HG03135 (cell line): ENCODE results near the gene PAPOLA.
A peak's percentile ranks its signal among the peaks of the same experiment; 100 is the strongest.

Source experiments
- ATAC-seq: cut with Tn5 transposase; IDR thresholded peaks from one replicate; pipeline ENCODE4 v1.9.1; 2021; ENCODE audit warnings: mild to moderate bottlenecking, moderate library complexity; ENCODE audit not compliant: unreplicated experiment

The PAPOLA gene

DNA sequence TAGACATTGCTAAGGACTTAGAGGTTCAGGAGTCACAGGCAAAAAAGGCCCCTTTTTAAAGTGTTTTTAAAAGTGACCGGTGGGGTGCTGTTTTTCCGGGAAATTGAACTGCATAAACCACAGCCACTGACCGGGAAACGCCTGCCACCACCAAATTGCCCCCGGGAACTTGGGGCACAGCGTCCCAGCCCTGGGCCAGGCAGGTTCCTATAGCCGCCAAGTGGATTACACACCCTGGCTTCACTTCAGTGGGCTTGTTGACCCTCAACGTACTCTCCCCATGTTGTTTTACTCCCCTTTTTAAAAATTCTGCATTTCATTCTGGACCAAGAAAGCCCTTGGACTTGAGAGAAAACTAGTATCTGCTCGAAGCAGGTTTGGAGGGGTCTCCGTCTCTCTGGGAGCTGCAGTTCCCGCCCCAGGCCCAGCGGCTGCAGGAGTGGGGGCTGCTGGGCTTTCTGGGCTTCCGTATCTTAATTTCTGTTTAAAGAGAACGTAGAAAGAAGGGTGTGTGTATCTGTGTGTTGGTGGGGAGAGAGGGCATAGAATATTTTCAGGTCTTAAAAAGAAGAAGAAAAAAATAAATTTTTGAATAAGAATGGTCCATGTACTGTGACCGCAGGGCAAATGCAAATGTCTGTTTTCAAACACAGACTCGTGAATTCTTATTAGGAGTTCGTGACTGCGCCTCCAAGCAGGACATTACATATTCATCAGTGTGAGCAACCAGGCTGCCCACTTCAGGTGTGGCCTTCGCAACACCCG is 82.9 kb downstream of the PAPOLA start:
- no peak for ATAC-seq

DNA sequence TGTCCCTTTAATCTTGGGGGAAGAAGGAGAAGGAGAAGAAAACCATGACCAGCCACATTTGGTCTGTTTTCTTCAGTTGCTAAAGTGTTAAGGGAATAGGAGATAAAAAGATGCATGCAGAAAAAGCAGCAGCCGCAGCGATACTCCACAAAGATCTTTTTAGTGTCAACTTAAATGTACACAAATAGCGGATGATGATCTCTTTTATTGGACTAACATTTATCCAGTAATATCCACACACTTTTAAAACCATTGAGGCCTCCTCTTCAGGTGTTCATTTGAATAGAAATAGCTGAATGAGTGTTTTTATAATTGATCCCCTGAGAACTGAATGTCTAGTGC is 83.5 kb downstream of the PAPOLA start:
- no peak for ATAC-seq

DNA sequence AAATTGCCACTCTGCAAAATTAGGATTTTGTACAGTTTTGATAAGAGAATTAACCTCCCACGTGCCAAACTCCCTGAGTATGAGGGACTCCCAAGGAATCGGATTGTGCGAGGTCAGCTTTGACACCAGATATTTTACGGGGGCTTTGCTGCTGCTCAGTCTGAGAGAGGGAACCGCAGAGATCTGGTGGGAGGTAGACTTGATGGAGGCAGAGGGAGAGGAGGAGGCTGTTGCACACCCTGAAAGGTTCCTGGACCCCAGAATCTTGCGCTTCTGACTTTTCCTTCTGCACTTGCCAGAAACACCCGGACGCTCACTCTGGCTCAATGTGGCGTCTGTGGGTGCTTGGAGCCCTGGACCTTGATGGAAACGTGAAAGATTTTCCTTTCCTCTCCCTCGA is 83.9 kb downstream of the PAPOLA start:
- ATAC-seq = no peak

DNA sequence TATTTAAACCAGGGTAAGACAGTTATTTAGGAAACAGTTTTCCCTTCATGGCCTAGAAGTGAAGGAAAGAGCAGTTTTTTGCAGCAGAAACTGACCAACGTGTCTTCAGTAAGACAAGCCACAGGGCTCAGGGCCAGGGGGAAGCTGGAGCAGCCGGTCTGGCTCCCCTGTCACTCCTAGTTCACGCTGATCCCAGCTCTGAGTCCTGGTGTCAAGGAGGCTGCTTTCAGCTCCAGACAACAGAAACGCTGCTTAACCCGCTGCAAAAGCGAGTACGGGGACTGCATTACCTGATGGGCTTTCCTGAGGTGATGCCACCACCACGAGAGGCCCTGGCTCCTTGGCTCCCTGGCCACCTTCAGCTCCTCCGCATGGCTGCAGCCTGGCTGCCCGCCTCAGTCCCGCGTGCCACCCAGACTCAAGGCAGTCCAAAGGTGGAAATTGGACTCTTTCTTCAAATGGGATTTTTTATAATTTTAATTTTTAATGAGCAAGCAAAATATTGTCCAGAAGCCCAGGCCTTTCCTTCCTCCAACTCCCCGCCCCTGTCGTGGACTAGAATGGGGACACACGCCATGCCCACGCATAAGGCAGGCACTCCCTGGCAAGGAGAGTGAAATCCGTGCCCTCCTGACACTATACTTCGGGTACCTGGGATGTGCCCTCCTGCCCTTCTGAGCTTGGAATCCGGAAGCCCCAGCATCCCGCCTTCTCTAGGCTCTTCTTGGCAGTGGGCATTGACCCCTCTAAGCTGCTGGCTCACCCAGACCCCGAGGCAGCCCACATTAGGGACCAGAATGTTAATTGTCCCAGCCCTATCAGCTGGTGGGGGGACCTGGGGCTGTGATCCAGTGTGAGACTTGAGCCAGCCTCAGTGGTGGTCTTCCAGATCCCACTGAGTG is 85.0 kb downstream of the PAPOLA start:
- no peak for ATAC-seq

DNA sequence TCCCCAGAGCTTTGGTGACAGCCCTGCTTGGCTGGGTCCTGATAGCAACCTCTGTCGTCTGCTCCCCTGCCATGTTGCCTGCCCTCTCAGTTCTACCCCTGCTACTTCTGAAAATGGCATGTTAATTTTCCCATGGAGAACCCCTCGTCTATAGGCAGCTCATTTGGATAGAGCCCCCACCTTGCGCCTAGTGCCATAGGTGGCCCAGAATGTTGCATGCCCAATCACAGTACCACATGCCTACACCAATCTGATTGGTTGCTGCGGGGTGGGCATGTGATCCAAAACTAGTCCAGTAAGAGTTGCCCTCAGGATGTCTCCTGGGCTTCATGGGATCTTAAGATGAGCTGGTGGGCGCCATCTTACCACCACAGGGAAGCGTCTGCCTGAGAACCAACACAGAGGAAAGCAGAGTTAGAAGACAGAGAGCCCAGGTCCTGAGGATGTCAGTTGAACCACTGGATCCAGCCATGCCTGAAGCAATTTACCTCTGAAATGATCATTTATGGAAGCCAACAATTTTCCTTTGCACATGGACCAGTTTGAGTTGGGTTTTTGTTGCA is 85.7 kb downstream of the PAPOLA start:
- ATAC-seq = no peak

DNA sequence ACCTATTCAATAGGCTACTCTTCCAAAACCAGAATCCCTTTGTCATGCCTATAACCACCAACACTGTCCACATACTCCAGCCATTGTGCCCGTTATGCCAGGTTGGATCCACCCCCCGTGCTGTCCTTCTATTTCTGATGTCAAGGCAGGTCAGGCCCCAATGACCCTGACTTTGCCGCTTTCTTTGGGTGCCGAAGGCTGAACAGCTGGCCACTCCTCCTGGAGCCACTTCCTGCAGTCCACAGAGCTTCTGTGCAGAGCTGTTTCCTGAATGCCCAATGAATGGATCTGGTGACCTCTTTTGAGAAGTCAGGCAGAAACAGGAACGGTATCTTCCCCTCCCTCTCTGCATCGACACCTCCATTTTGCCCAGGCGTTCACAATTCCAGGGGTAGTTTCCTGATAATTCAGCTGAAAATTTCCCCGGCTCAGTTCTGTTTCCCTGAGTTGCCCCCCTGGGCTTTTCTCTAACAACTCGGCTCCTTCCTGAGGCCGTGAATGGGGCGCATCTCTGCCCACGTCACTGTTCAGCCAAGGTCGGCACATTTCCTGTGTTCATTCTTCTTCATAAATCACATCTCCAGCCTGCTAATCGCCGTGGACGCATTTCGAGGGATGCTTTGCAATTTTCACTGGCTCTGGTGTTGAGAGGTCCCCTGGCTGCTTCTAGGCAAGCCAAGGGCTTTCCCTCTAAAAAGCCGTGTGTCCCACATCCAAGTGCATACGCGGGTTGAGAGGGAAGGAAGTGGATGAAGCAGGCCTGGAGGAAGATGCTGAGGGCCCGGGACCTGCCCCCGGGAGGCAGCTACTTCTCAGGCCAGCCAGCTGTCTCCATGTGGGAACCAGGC is 86.5 kb downstream of the PAPOLA start:
- no peak for ATAC-seq

DNA sequence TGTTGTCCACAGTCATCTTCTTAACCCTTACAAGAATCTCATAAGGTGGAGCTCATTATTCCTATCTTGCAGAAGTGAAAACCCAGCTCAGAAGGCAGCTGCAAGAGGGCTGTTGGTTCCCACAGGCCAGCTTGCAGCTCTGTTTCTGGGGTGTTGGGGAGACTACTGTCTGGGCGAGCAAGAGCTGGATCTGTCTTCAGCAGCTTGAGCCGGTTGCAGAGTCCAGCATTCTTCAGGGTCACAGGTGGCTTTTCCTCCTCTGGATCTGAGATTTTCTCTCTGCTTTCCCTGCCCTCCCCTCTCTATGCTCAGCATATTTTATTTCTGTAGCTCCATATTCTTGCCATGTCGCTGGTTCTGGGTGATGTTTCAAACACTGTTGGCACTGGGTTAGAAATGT is 87.4 kb downstream of the PAPOLA start:
- ATAC-seq = no peak

DNA sequence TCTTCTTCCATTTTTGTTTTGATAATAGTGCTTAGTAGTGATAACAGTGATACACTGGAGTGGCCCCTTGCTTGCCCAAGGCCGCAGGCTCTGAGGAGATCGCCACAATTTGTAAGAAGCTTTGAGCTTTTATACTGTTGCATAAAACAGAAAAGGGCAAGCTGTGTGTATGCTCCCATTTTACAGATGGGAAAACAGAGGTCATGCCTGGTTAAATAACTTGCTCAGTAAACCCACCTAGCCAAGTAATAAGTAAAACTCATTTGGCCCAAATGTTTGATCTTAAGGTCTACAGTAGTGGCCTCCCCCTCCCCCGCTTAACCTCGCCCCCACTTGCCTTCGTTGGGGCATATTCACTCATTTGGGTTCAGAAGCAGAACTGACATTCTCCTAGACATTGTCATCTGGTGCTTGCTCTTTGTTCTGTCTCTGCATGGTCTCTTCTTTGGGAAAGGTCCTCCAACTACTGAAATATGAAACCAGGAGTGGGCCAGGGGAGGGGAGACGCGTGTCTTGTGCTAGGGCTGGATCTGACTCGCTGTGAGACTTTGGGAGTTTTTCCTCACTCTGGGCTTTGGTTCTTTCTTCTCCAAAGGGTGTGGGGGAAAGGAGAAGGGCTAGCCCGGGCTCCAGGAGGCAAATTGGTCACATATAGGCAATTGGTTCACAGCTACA is 88.1 kb downstream of the PAPOLA start:
- no peak for ATAC-seq

DNA sequence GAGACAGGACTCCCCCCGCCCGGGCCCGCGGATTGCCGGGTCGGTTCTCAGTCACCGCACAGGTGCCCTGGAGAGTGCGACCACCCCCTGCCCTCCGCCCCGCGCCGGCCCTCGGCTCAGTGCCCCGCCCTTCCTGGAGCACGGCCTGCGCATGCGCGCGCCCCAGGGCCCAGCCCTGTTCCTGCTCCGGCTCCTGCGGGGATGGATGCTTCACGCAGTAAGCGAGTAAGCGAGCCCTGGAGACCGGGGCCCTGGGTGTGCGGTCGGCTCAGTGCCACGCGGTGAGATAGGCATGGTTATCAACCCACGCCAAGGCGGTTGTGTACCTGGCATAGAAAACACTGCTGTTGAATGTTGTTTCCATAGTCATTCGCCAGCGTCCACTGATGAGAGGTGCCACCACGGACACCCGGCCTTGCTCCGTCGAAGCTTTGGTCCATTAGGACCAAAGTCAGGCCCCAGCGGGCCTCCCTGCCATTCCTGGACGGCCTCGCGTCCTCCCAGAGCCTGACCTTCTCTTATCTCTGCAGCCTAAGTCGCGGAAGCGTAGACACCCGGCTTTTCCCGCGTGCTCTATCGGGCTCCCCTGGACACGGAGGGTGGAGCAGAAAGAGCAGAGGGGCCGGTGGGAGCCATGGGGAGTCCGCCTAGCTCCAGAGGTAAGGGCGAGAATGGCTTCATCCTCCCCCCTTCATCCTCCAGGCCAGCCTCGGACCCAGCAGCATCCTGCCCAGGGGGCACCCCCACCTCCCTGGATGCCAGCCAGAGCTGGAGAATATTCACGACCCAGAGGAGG is 90.6 kb downstream of the PAPOLA start:
- ATAC-seq = peak; percentile 74

DNA sequence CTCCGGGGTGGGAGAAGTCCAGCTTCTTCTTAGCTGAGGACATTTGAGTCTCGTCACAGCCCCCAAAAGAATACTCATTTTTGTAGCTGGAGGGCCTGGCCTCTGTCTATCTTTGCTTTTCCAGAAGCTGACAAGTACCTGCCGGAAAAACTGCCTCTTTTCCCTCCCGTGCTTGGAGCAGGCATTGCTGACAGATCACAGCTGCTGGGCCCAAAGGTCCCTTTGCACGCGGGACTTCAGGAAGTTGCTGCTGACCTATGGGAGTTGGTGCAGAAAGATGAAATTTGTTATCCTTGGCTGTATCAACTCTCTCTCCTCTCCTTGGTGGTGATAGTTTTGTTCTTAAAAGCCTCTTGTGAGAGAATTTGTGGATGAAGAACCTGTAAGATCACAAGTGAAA is 92.8 kb downstream of the PAPOLA start:
- ATAC-seq = no peak

DNA sequence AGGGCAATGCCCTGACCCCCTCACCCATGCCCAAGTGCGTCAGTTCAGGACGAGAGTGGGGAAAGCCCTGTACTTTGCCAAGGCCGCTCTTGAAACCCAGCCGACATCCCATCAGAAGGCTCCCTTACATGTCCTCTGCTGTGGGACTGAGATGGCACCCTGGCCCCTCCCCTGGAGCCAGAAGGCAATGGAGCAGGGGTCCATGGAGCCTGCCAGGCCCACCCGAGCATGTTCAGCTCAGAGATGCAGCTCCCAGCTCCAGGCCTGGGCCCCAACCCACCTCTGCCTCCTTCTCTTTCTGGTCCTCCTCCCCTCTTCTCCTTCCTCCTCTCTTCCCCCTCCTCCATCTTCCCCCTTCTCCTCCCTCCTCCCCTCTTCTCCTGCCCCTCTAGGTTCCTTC is 95.5 kb downstream of the PAPOLA start:
- ATAC-seq = no peak

DNA sequence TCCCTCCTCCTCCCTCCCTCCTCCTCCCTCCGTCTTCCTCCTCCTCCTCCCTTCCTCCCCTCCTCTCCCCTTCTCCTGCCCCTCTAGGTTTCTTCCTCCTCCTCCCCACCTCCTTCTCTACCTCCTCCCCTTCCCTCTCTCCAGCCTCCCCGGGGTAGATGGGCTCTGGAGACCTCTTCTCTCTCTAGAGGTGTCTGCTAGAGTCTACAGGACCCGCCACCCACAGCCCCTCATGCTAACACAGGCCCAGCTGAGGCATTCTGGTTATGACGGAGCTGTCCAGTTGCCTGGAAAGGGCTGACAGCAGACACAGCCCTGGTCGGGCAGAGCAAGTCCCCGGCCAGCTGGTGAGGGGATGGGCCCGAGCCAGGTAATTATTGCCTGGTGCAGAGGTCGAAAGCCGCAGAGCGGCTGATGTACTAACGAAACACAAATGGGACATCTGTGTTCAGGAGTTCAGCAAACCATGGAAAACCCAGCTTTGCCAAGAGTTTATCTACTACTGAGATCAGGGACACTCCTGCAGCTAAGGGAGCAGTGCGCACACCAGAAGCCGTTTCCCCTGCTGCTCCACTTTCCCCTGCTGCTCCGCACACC is 96.2 kb downstream of the PAPOLA start:
- no peak for ATAC-seq

DNA sequence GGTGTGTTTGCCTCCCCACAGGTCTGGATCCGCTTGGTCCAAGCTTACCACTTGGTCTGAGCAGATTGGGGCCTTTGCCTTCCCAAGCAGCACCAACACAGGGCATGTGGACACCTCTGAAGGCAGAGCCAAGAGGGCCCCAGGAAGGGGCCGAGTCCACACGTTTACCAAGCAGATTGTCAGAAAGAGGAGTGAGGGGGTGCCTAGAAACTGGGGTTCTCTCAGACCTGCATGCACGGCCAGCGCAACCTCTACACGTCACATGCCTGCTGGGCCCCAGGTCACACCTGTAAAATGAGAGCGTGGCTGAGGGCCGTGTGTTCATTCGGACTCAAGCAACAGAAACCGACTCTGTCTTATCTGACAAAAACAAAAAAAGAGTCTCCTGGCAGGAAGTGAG is 96.9 kb downstream of the PAPOLA start:
- ATAC-seq = no peak

DNA sequence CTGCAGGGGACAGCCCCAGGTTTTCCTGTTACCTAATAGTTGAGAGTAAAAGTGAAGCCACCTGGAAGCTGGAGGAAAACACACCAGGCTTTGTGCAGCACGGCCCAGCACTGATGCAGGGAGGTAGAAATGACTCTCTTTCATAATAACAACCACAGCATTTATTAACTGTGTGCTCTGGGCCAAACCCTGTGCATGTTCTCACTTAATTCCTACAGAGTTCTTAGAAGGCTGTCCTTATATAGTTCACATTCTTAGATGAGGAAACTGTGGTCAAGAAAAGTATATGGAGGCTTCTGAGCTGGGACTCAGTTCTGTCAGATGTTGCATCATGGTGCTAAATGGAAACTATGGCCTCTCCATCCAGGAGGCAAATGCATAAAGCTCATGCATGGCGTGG is 100.0 kb downstream of the PAPOLA start:
- ATAC-seq = no peak

DNA sequence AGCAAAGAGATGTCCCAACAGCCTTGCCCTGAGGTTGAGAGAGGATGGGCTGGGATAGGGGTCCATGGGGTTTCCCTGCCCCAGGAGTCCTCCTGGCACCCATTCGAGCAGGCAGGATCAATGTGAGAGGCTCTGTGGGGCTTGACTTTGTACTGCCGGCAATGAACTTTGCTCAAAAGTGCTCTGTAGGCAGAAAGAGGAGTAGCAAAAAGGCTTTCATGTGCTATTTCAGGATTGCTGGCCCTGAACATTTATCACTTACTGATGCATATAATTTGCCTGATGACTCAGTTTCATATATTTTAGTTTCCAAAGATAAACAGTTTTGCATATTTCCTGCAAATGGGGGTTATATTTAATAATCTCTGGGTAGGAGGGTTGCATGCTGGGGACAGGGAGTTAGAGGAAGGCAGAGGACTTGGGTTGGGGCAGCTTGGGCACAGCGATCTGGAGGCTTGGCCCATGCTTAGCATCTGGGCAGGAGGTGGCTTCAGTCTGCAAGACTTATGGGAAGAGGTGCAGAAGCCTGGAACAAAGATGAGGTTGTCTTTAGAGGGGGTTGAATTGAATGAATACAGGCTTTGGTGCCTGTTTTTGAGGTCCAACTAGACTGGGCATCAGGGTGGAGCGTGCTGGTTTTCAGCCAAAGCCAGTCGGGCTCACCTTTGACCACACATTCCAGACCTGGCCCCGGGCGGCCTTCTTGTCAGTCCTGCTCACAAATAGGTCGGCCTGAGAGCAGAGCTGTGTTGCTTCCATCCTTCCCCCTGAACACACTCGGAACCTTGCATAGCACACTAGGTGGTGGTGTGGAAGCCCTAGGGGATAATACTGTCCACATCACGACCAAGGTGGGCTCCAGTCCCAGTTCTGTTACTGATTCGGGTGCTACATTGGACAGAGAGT is 101.4 kb downstream of the PAPOLA start:
- no peak for ATAC-seq

DNA sequence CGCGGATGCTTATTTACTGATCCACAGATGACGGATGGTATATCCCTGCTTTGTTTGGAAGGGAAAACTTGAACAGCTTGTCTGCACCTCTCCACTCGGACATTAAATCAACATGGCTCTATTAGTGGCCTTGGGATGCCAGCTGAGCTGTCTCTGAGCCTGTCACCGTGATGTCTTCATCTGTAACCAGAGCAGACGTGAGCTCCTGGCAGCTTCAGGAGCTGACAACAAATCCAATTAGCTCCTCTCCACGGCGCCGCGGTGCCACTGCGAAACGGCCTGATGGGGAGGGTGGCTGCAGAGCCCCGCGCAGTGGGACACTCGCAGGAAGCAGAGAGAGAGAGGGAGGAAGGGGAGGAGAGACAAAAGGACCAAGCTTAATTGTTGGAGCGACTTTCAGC is 112.3 kb downstream of the PAPOLA start:
- ATAC-seq = no peak

DNA sequence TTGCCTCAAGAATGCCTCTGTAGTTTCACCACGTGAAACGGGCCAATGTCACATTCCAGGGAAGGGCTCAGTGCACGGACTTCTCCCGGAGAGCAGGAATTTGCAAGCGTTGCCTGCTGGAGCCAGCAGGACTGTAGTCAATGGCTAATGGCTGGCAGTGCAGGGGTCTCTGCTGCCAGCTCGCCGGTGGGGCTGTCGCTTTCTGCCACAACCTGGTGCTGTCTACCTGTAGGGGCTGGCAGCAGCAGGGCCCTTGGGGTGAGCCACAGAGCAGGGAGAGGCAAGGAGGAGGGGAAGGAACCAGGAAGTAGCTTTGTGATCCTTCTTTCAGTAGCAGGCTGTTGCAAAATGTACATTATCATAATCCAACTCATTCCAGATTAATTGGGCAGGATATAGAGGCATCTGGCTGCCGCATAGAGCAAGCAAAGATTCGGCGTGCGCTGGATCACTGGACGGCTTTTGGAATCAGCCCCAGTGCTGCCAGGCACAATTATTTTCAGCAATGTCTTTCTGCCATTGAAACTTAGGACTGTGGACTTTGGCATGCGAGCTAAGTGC is 114.1 kb downstream of the PAPOLA start:
- ATAC-seq = no peak
